Measurements from ENCODE around the gene JAG2. TPM values are rescaled to one million over a fixed set of nuclear protein-coding genes. Genes with fewer than 3 reads are reported as not detected.

The JAG2 gene
- total and polyA plus RNA-seq, 2 of the 4 experiments (the other 2 are of a cell fraction) = 0.18 to 0.58 TPM

DNA sequence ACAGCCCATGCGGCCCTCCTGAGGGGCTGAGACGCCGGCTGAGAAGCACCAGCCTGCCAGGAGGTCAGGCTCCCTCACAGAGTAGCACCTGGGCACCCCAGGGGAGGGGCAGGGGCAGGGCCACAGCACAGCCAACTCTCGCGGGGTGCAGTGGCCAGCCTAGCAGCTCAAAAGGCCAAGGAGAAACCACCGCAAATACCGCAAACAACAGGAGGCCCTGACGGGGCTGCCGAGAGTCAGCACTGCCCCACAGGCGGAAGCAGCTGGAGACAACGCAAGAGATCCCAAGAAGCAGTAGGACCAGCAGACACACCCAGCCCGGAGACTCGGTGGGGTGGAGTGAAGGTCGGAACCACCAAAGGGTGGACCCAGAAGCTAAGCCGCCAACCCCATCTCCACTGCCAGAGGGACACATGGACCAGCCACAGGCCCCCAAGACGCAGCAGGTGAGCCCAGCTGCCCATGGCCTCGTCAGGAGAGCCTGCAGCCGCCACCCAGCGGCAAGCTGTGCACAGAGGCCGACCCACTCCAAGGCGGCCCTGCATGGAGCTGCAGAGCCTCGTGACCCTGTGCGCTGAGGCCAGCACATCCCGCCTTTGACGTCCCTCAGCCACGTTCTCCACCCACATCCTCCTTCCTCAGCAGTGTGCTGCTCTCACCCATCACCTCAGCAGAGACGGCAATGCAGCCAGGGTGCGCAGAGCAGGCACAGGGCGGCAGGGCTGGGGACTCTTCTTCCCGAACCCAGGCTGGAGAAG lies 48.1 kb upstream of the JAG2 start:
- Histone ChIP-seq H3K79me1 (ENCODE audit: low read depth in 1 of 2, low read length in 2 of 2) (peaks cover 9 to 19% of the 10 kb centered on the region in 2 experiments; a peak in 3 of 4 replicates), H3K27ac (ENCODE audit: insufficient read depth, low read length) (no peak overlapping the region), H4K8ac (ENCODE audit: low read depth in 2 of 2, low read length in 2 of 2) (no peak overlapping the region), H3K36me3 (ENCODE audit: control insufficient read depth, insufficient read depth, low read length) (peaks cover 50% of the 10 kb centered on the region), H2BK5ac (ENCODE audit: low read depth, low read length, poor library complexity, severe bottlenecking) (no peak overlapping the region), H4K5ac (ENCODE audit: low read depth, low read length) (no peak overlapping the region), H3K14ac (replicated peaks; ENCODE audit: low read depth, low read length) (no peak overlapping the region), H3K56ac (ENCODE audit: extremely low read depth, insufficient read depth, low read length) (no peak overlapping the region), H2BK20ac (ENCODE audit: low read depth, low read length) (no peak overlapping the region), H3K27me3 (ENCODE audit: control insufficient read depth, insufficient read depth, low read length) (no peaks in the 10 kb centered on the region), H2AK5ac (ENCODE audit: low read depth, low read length) (no peak overlapping the region), H2AK9ac (replicated peaks; ENCODE audit: low read depth, low read length, poor library complexity) (no peak overlapping the region), H3K23ac (ENCODE audit: low read depth, low read length) (no peak overlapping the region), H4K20me1 (ENCODE audit: insufficient read depth, low read length) (peaks cover 14% of the 10 kb centered on the region), H3K9me3 (ENCODE audit: control insufficient read depth, insufficient read depth, low read length) (no peaks in the 10 kb centered on the region), H3K4me3 (ENCODE audit: insufficient read depth, low read depth, low read length) (no peak overlapping the region), H3K9ac (ENCODE audit: low read depth, low read length) (no peak overlapping the region), H3K9me1 (ENCODE audit: insufficient read depth, low read length) (peaks cover 10% of the 10 kb centered on the region), H3K18ac (ENCODE audit: low read depth, low read length) (no peak overlapping the region), H3K4ac (ENCODE audit: low read depth, low read length) (no peak overlapping the region), H2AFZ (replicated peaks; ENCODE audit: low read length, poor library complexity) (no peak overlapping the region), H3K4me2 (ENCODE audit: low read depth, low read length) (no peak overlapping the region), H2BK15ac (ENCODE audit: low read depth, low read length) (no peak overlapping the region), H4K91ac (ENCODE audit: insufficient read depth, low read depth, low read length) (no peak overlapping the region), H2BK120ac (ENCODE audit: low read depth, low read length) (no peak overlapping the region), H3K4me1 (ENCODE audit: control insufficient read depth, insufficient read depth, low read length) (peaks cover 2% of the 10 kb centered on the region; the same call in 1 of the 2 replicates)
- TF ChIP-seq MAZ (IDR thresholded peaks at IDR 0.05; ENCODE audit: borderline replicate concordance, low read depth, low read length) (no peak), USF2 (IDR thresholded peaks at IDR 0.05; ENCODE audit: low read depth, low read length) (no peak), SMC3 (IDR thresholded peaks at IDR 0.05; ENCODE audit: low read depth, low read length) (no peak), RCOR1 (IDR thresholded peaks at IDR 0.05; ENCODE audit: insufficient replicate concordance, low read length) (no peak), FOS (IDR thresholded peaks at IDR 0.05; ENCODE audit: low read depth, low read length) (no peak), RFX5 (IDR thresholded peaks at IDR 0.05; ENCODE audit: low read depth, low read length) (no peak), MXI1 (IDR thresholded peaks at IDR 0.05; ENCODE audit: borderline replicate concordance, low read depth, low read length) (no peak), POLR2A (IDR thresholded peaks at IDR 0.05; ENCODE audit: low read depth, low read length) (no peak), CEBPB (IDR thresholded peaks at IDR 0.05; ENCODE audit: low read depth, low read length) (no peak), CHD1 (IDR thresholded peaks at IDR 0.05; ENCODE audit: low read depth, low read length) (no peak)
- TF ChIP-seq, protein P1, sequence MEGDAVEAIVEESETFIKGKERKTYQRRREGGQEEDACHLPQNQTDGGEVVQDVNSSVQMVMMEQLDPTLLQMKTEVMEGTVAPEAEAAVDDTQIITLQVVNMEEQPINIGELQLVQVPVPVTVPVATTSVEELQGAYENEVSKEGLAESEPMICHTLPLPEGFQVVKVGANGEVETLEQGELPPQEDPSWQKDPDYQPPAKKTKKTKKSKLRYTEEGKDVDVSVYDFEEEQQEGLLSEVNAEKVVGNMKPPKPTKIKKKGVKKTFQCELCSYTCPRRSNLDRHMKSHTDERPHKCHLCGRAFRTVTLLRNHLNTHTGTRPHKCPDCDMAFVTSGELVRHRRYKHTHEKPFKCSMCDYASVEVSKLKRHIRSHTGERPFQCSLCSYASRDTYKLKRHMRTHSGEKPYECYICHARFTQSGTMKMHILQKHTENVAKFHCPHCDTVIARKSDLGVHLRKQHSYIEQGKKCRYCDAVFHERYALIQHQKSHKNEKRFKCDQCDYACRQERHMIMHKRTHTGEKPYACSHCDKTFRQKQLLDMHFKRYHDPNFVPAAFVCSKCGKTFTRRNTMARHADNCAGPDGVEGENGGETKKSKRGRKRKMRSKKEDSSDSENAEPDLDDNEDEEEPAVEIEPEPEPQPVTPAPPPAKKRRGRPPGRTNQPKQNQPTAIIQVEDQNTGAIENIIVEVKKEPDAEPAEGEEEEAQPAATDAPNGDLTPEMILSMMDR (conservative IDR thresholded peaks at IDR 0.05; ENCODE audit: low read depth, low read length) = no peak
- dilution Hi-C loops (cut with HindIII; ENCODE audit: low sequenced_read_pairs, unreplicated experiment) (no loop called here), in situ Hi-C loops (cut with MboI; ENCODE audit: low sequenced_read_pairs) (no loop called here), intact Hi-C loops (cut with micrococcal nuclease) (no loop called here)
- CTCF ChIA-PET = no interaction called here
- DNase-seq (no peak), ATAC-seq (ENCODE audit: low read depth) (no peak)
- 93% methylated on average over 20 of the region's 30 CpGs; no CpG with 5 or more reads in 1 of the 2 experiments for WGBS, 2 experiments (ENCODE audit: extremely low coverage in 2 of 2, insufficient read length in 1 of 2)
- no TSS peak for BruUV-seq (replicated peaks)
- POLR2A ChIA-PET (ENCODE audit: unreplicated experiment) = no interaction called here

Measured in IMR-90 (cell line).